Measurements from ENCODE around the gene ACCSL. TPM values are rescaled to one million over a fixed set of nuclear protein-coding genes. Genes with fewer than 3 reads are reported as not detected.

The ACCSL gene
- total and polyA plus RNA-seq, 2 experiments from 2014 or later = not detected

GRCh38 chr11:44043157-44043556 is 4.6 kb upstream of the ACCSL start:
- no peaks in the 10 kb centered on the region for H3K36me3 ChIP-seq
- no peaks in the 10 kb centered on the region for H3K4me1 ChIP-seq (ENCODE audit: low read depth)
- no peaks in the 10 kb centered on the region for H3K9me3 ChIP-seq (ENCODE audit: low read depth)
- no peak for TF ChIP-seq CTCF (IDR thresholded peaks at IDR 0.05; ENCODE audit: low read depth, low read length)
- H3K4me3 ChIP-seq = no peak overlapping the region
- peaks cover 13% of the 10 kb centered on the region for H3K27me3 ChIP-seq
- DNase-seq (ENCODE audit: low read depth in 1 of 2, low spot score in 1 of 2) = no peak
- no peak overlapping the region for H3K27ac ChIP-seq

GRCh38 chr11:44046182-44046581 is 1.6 kb upstream of the ACCSL start:
- DNase-seq (ENCODE audit: low read depth in 1 of 2, low spot score in 1 of 2) = no peak

GRCh38 chr11:44047298-44047697 is 483 bp upstream of the ACCSL start:
- Histone ChIP-seq H3K27me3 (peaks cover 13% of the 10 kb centered on the region), H3K9me3 (ENCODE audit: low read depth) (no peaks in the 10 kb centered on the region), H3K4me3 (no peak overlapping the region), H3K27ac (no peak overlapping the region), H3K36me3 (no peaks in the 10 kb centered on the region), H3K4me1 (ENCODE audit: low read depth) (no peaks in the 10 kb centered on the region)
- TF ChIP-seq CTCF (IDR thresholded peaks at IDR 0.05; ENCODE audit: low read depth, low read length) = no peak
- DNase-seq (ENCODE audit: low read depth in 1 of 2, low spot score in 1 of 2) = no peak

More at GRCh38 chr11:44046182-44046581, 1.6 kb upstream of the ACCSL start:
- Histone ChIP-seq H3K9me3 (ENCODE audit: low read depth) (no peaks in the 10 kb centered on the region), H3K27me3 (peaks cover 13% of the 10 kb centered on the region), H3K36me3 (no peaks in the 10 kb centered on the region), H3K4me1 (ENCODE audit: low read depth) (no peaks in the 10 kb centered on the region), H3K27ac (no peak overlapping the region), H3K4me3 (no peak overlapping the region)
- TF ChIP-seq CTCF (IDR thresholded peaks at IDR 0.05; ENCODE audit: low read depth, low read length) = no peak

- H3K4me1 ChIP-seq (ENCODE audit: low read depth) = no peaks in the 10 kb centered on the region
- no peak for TF ChIP-seq CTCF (IDR thresholded peaks at IDR 0.05; ENCODE audit: low read depth, low read length)
- no peak overlapping the region for H3K4me3 ChIP-seq
- no peaks in the 10 kb centered on the region for H3K36me3 ChIP-seq
- H3K27me3 ChIP-seq = peaks cover 13% of the 10 kb centered on the region
- no peak for DNase-seq (ENCODE audit: low read depth in 1 of 2, low spot score in 1 of 2)
- H3K9me3 ChIP-seq (ENCODE audit: low read depth) = no peaks in the 10 kb centered on the region
- H3K27ac ChIP-seq = no peak overlapping the region
These were observed 2.1 kb downstream of the ACCSL start for GRCh38 chr11:44049832-44050231.

- Histone ChIP-seq H3K27me3 (peaks cover 8% of the 10 kb centered on the region), H3K36me3 (no peaks in the 10 kb centered on the region), H3K9me3 (ENCODE audit: low read depth) (no peaks in the 10 kb centered on the region), H3K4me3 (no peak overlapping the region), H3K27ac (no peak overlapping the region), H3K4me1 (ENCODE audit: low read depth) (no peaks in the 10 kb centered on the region)
- no peak for DNase-seq (ENCODE audit: low read depth in 1 of 2, low spot score in 1 of 2)
- no peak for TF ChIP-seq CTCF (IDR thresholded peaks at IDR 0.05; ENCODE audit: low read depth, low read length)
These were observed 3.4 kb downstream of the ACCSL start for GRCh38 chr11:44051171-44051570.

GRCh38 chr11:44057340-44057739 is 9.6 kb downstream of the ACCSL start:
- no peaks in the 10 kb centered on the region for H3K9me3 ChIP-seq (ENCODE audit: low read depth)
- H3K4me3 ChIP-seq = no peak overlapping the region
- no peak for DNase-seq (ENCODE audit: low read depth in 1 of 2, low spot score in 1 of 2)
- no peaks in the 10 kb centered on the region for H3K4me1 ChIP-seq (ENCODE audit: low read depth)
- H3K27ac ChIP-seq = no peak overlapping the region
- TF ChIP-seq CTCF (IDR thresholded peaks at IDR 0.05; ENCODE audit: low read depth, low read length) = no peak
- H3K36me3 ChIP-seq = no peaks in the 10 kb centered on the region
- no peaks in the 10 kb centered on the region for H3K27me3 ChIP-seq
